Activated naive CD8-positive, alpha-beta T cell treated with anti-CD3 and anti-CD28 coated beads, Interleukin-2, amount 50 U/mL, for 24 hours (primary cell): Measurements from ENCODE around the gene PPM1E.

Experiments
- ATAC-seq: fragments of 150-1000 bp; cut with Tn5 transposase; one replicate; pipeline ENCODE4 v1.10.0; 2021
- DNase-seq: peaks from one replicate; pipeline ENCODE4 v3.0.0; 2021
- H3K27ac Mint-ChIP-seq: one replicate; pipeline ENCODE4 v1.8.0; 2021; ENCODE audit warnings: mild to moderate bottlenecking, mixed read lengths
- H3K27me3 Mint-ChIP-seq: one replicate; pipeline ENCODE4 v1.8.0; 2021; ENCODE audit warnings: mixed read lengths
- H3K36me3 Mint-ChIP-seq: one replicate; pipeline ENCODE4 v1.8.0; 2021; ENCODE audit warnings: low read depth, mixed read lengths
- H3K4me1 Mint-ChIP-seq: one replicate; pipeline ENCODE4 v1.8.0; 2021; ENCODE audit warnings: mixed read lengths
- H3K4me3 Mint-ChIP-seq: one replicate; pipeline ENCODE4 v1.8.0; 2021; ENCODE audit warnings: mild to moderate bottlenecking, moderate library complexity, mixed read lengths
- H3K9me3 Mint-ChIP-seq: one replicate; pipeline ENCODE4 v1.8.0; 2021; ENCODE audit warnings: mixed read lengths

The PPM1E gene

GRCh38 chr17:58996968-58997367, 241.3 kb downstream of the PPM1E start:
- H3K4me3 Mint-ChIP-seq = no peak overlapping the region
- no peak overlapping the region for H3K27ac Mint-ChIP-seq
- ATAC-seq = no peak
- H3K9me3 Mint-ChIP-seq = no peaks in the 10 kb centered on the region
- no peaks in the 10 kb centered on the region for H3K27me3 Mint-ChIP-seq
- peaks cover 41% of the 10 kb centered on the region for H3K36me3 Mint-ChIP-seq
- peaks cover 30% of the 10 kb centered on the region for H3K4me1 Mint-ChIP-seq
- DNase-seq = no peak

DNA sequence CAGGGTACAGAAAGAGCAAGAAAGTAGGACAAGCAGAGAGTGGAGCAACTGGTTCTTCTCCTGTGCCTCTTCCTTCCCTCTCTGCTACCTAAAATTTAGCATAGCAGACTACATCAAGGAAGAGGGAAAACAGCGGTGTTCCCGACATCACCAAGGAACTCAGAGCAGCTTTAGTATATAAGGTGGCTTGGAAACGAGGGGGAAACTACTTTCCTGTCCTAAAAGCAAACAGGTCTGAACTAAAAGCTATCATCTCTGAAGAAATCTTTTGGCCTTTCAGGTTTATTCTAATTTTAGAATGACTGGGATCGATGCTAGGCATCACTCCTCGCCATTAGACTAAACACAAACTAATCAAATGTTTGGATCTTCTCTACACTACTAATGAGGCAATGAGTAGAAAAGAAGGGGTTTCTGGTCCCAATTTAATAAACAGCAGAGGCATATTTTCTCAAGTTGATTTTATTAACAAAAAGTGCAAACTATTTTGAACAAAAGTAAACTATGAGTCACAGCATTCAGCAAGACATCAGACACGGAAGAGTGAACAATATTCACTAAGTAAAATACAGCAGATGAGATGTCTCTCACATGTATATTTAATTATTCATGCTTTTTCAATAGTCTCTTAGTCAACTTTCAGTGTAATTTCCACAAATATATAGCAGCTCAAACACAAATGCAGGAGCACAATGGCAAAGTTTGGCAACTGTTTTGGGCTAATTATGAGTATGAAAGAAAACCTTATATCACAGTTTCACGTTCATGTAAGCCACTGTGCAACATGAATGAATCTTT, 242.3 kb downstream of the PPM1E start:
- no peaks in the 10 kb centered on the region for H3K9me3 Mint-ChIP-seq
- peaks cover 29% of the 10 kb centered on the region for H3K4me1 Mint-ChIP-seq
- DNase-seq (no peak), ATAC-seq (no peak)
- no peak overlapping the region for H3K4me3 Mint-ChIP-seq
- H3K36me3 Mint-ChIP-seq = peaks cover 37% of the 10 kb centered on the region
- no peaks in the 10 kb centered on the region for H3K27me3 Mint-ChIP-seq
- H3K27ac Mint-ChIP-seq = no peak overlapping the region

- Mint-ChIP-seq H3K36me3 (peaks cover 32% of the 10 kb centered on the region), H3K27me3 (no peaks in the 10 kb centered on the region), H3K9me3 (no peaks in the 10 kb centered on the region), H3K4me3 (no peak overlapping the region), H3K27ac (no peak overlapping the region), H3K4me1 (peaks cover 25% of the 10 kb centered on the region)
- no peak for DNase-seq
- ATAC-seq = no peak
These were observed 243.2 kb downstream of the PPM1E start for GRCh38 chr17:58998871-58999270.

GRCh38 chr17:58999500-58999899, 243.8 kb downstream of the PPM1E start:
- Mint-ChIP-seq H3K36me3 (peaks cover 32% of the 10 kb centered on the region), H3K9me3 (no peaks in the 10 kb centered on the region), H3K4me1 (peaks cover 26% of the 10 kb centered on the region), H3K27ac (no peak overlapping the region), H3K27me3 (no peaks in the 10 kb centered on the region), H3K4me3 (no peak overlapping the region)
- ATAC-seq (no peak), DNase-seq (no peak)

DNA sequence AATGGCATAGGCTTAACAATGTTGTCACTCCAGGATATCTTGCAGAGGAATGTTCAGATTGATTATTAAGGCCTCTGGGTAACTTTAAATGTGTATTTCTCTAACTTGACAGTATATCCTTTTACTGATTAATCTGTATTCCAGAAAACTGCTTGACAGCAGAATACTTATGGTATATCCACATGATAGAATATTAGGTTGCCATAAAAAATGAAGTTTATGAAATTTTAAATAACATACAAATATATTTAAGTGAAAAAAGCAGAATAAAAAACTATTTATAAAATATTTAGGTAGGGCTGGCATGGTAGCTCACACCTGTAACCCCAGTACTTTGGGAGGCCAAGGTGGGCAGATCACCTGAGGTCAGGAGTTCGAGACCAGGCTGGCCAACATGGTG, 244.4 kb downstream of the PPM1E start:
- no peak for DNase-seq
- H3K4me3 Mint-ChIP-seq = no peak overlapping the region

GRCh38 chr17:59001158-59001814, 245.6 kb downstream of the PPM1E start:
- Mint-ChIP-seq H3K27me3 (no peaks in the 10 kb centered on the region), H3K9me3 (no peaks in the 10 kb centered on the region), H3K4me3 (peak overlapping the region; percentile 77), H3K4me1 (peaks cover 29% of the 10 kb centered on the region), H3K36me3 (peaks cover 30% of the 10 kb centered on the region), H3K27ac (peak overlapping the region; percentile 89)
- peak; percentile 69 for DNase-seq
- peak; percentile 99 for ATAC-seq

More for the DNA sequence above, 244.4 kb downstream of the PPM1E start:
- H3K27ac Mint-ChIP-seq = no peak overlapping the region
- ATAC-seq = no peak
- peaks cover 32% of the 10 kb centered on the region for H3K36me3 Mint-ChIP-seq
- no peaks in the 10 kb centered on the region for H3K9me3 Mint-ChIP-seq
- peaks cover 29% of the 10 kb centered on the region for H3K4me1 Mint-ChIP-seq
- no peaks in the 10 kb centered on the region for H3K27me3 Mint-ChIP-seq

DNA sequence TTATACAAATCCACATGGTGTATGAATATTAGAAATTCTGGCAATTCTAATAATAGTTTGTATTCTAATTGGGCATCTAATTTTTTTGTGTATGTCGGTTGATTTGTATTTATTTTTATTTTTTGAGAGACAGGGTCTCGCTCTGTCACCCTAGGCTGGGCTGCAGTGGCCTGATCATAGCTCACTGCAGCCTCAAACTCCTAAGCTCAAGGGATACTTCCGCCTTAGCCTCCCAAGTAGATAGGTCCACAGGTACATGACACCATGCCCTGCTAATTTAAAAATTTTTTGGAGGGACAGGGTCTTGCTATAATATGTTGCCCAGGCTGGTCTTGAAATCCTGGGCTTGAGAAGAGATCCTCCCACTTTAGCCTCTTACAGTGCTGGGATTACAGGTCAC, 246.5 kb downstream of the PPM1E start:
- ATAC-seq = no peak
- H3K27ac Mint-ChIP-seq = peak overlapping the region; percentile 42
- no peaks in the 10 kb centered on the region for H3K9me3 Mint-ChIP-seq
- H3K36me3 Mint-ChIP-seq = peaks cover 28% of the 10 kb centered on the region
- no peak for DNase-seq
- H3K4me3 Mint-ChIP-seq = no peak overlapping the region
- no peaks in the 10 kb centered on the region for H3K27me3 Mint-ChIP-seq
- peaks cover 29% of the 10 kb centered on the region for H3K4me1 Mint-ChIP-seq

- Mint-ChIP-seq H3K9me3 (no peaks in the 10 kb centered on the region), H3K36me3 (peaks cover 24% of the 10 kb centered on the region), H3K4me3 (no peak overlapping the region), H3K27me3 (no peaks in the 10 kb centered on the region), H3K4me1 (peaks cover 29% of the 10 kb centered on the region), H3K27ac (no peak overlapping the region)
- ATAC-seq (no peak), DNase-seq (no peak)
These were observed 247.2 kb downstream of the PPM1E start for GRCh38 chr17:59002848-59003247.

DNA sequence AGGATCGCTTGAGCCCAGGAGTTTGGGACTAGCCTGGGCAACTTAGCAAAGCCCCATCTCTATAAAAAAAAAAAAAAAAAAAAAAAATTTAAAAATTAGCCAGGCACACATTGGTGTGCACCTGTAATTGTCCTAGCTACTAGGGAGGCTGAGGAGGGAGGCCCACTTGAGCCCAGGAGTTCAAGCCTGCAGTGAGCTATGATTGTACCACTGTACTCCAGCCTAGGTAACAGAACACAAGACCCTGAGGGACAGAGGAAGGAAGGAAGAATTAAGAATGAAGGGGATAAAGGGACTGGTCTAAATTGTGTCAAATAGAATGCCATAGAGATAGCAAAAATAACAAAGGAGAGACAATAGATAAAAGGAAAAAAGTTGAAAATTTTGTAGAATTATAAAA, 248.2 kb downstream of the PPM1E start:
- H3K4me3 Mint-ChIP-seq = no peak overlapping the region
- ATAC-seq (no peak), DNase-seq (no peak)
- H3K36me3 Mint-ChIP-seq = peaks cover 17% of the 10 kb centered on the region
- no peaks in the 10 kb centered on the region for H3K27me3 Mint-ChIP-seq
- peak overlapping the region; percentile 73 for H3K27ac Mint-ChIP-seq
- no peaks in the 10 kb centered on the region for H3K9me3 Mint-ChIP-seq
- peaks cover 29% of the 10 kb centered on the region for H3K4me1 Mint-ChIP-seq

DNA sequence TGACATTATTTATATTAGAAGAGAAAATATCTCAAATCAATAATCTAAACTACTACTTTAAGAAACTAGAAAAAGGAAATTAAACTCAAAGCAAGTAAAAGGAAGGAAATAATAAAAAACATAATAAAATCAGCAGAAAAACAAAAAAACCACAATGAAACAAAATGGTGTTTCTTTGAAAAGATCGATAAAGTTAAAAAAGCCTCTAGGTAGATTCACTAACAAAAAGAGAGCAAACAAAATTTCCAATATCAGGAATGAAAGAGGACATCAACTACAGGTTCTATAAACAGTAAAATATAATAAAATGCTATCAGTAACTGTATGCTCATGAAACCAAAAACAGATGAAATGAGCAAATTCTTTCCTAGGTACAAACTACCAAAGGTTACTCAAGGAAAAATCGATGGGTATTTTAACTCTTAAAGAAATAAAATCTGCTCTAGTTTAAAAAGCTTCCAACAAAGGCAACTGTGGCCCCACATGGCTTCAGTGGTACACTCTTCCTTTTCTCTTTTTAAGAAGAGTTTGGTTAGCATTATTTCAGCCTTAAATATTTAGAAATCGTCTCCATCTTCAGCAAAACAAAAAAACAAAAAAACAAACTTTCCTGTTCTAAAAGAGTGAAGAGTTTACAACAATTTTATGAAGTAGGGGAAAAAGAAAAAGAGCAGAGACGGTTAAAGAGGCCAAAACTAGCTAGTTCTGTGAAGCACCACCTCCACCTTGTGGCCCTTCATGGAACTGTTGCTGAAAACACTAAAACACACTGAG, 248.9 kb downstream of the PPM1E start:
- DNase-seq = peak; percentile 66
- Mint-ChIP-seq H3K27me3 (no peaks in the 10 kb centered on the region), H3K36me3 (peaks cover 12% of the 10 kb centered on the region), H3K9me3 (no peaks in the 10 kb centered on the region), H3K27ac (peak overlapping the region; percentile 54), H3K4me1 (peaks cover 29% of the 10 kb centered on the region), H3K4me3 (no peak overlapping the region)
- ATAC-seq = peak; percentile 38

- ATAC-seq (no peak), DNase-seq (no peak)
- Mint-ChIP-seq H3K4me3 (no peak overlapping the region), H3K36me3 (peaks cover 14% of the 10 kb centered on the region), H3K27ac (no peak overlapping the region), H3K4me1 (peaks cover 5% of the 10 kb centered on the region), H3K27me3 (no peaks in the 10 kb centered on the region), H3K9me3 (no peaks in the 10 kb centered on the region)
These were observed 252.3 kb downstream of the PPM1E start for GRCh38 chr17:59007995-59008394.

GRCh38 chr17:59008737-59009136, 253.1 kb downstream of the PPM1E start:
- peaks cover 18% of the 10 kb centered on the region for H3K36me3 Mint-ChIP-seq
- H3K4me1 Mint-ChIP-seq = peaks cover 5% of the 10 kb centered on the region
- H3K27me3 Mint-ChIP-seq = no peaks in the 10 kb centered on the region
- ATAC-seq = no peak
- H3K9me3 Mint-ChIP-seq = no peaks in the 10 kb centered on the region
- no peak for DNase-seq
- no peak overlapping the region for H3K4me3 Mint-ChIP-seq
- H3K27ac Mint-ChIP-seq = no peak overlapping the region

GRCh38 chr17:59010026-59010425, 254.4 kb downstream of the PPM1E start:
- no peaks in the 10 kb centered on the region for H3K27me3 Mint-ChIP-seq
- DNase-seq (no peak), ATAC-seq (no peak)
- no peak overlapping the region for H3K27ac Mint-ChIP-seq
- H3K36me3 Mint-ChIP-seq = peaks cover 23% of the 10 kb centered on the region
- H3K4me3 Mint-ChIP-seq = no peak overlapping the region
- H3K9me3 Mint-ChIP-seq = no peaks in the 10 kb centered on the region
- H3K4me1 Mint-ChIP-seq = no peaks in the 10 kb centered on the region

DNA sequence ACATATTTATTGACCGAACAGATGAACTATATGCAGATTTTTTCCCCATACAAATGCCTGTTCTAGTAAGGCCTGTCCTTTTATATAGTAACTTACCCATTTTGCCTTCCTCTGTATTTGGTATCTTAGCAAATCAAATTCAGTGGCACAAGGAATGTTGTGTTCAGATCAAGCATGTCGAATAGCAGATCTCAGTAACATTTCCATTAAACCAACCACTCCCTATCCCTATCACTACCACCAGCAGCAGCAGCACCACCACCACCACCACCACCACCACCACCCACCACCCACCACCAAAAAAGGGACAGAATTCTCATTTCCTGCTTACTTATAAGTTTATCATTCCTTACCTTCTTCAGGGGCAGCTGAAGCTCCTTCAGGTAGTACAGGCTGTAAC, 256.3 kb downstream of the PPM1E start:
- Mint-ChIP-seq H3K27me3 (no peaks in the 10 kb centered on the region), H3K4me3 (no peak overlapping the region), H3K36me3 (peaks cover 26% of the 10 kb centered on the region), H3K9me3 (no peaks in the 10 kb centered on the region), H3K4me1 (no peaks in the 10 kb centered on the region), H3K27ac (no peak overlapping the region)
- no peak for DNase-seq
- no peak for ATAC-seq

DNA sequence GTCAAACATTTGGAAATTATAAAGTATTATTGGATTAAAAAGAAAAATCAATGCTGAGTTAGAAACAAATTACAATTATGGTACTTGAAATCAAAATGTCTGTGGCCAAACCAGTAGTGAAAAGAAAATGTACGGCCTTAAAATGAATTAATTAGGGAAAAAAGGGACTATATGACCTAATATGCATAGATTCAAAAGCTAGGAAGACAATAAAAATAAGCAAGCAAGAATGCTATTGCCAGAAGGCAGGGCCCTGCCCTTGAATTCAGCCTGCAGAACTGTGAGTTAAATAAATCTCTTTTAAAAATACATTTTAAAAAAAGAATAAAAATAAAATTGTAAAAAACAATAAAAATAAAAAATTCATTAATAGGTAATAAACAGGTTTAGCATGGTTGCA, 262.4 kb downstream of the PPM1E start:
- H3K27me3 Mint-ChIP-seq = no peaks in the 10 kb centered on the region
- no peak overlapping the region for H3K4me3 Mint-ChIP-seq
- no peaks in the 10 kb centered on the region for H3K4me1 Mint-ChIP-seq
- ATAC-seq (no peak), DNase-seq (no peak)
- H3K9me3 Mint-ChIP-seq = no peaks in the 10 kb centered on the region
- H3K36me3 Mint-ChIP-seq = peaks cover 33% of the 10 kb centered on the region
- H3K27ac Mint-ChIP-seq = no peak overlapping the region
